IPS DF 6.9 (cell line): ENCODE data around the gene SPRED2.

Experiments
- DNase-seq: peaks from one replicate; pipeline ENCODE4 v3.0.0-alpha.2; 2013; ENCODE audit warnings: low read depth, low spot score
- H3K27ac ChIP-seq: one replicate; pipeline ENCODE4 v1.5.1; 2013; ENCODE audit warnings: low read length, control low read depth
- H3K27me3 ChIP-seq: 2 replicates; pipeline ENCODE4 v1.6.1; 2013; ENCODE audit warnings: mild to moderate bottlenecking, low read length; ENCODE audit not compliant: control insufficient read depth, insufficient read depth
- H3K36me3 ChIP-seq: 2 replicates; pipeline ENCODE4 v1.6.1; 2013; ENCODE audit warnings: low read length; ENCODE audit not compliant: control insufficient read depth, insufficient read depth
- H3K4me1 ChIP-seq: 2 replicates; pipeline ENCODE4 v1.6.1; 2013; ENCODE audit warnings: low read length; ENCODE audit not compliant: control insufficient read depth, insufficient read depth
- H3K4me3 ChIP-seq: 2 replicates; pipeline ENCODE4 v1.5.1; 2013; ENCODE audit warnings: mild to moderate bottlenecking, low read length
- H3K9me3 ChIP-seq: 2 replicates; pipeline ENCODE4 v1.6.1; 2013; ENCODE audit warnings: low read length, inconsistent platforms; ENCODE audit not compliant: control insufficient read depth, insufficient read depth
- WGBS: extraction: QIAGEN DNeasy Blood & Tissue Kit; methylation state at CpG from one replicate; pipeline ENCODE4 v1.1.7; 2013; ENCODE audit warnings: mixed read lengths, missing lambda C conversion rate; ENCODE audit not compliant: insufficient read length, insufficient coverage; 5-methylcytosine and 5-hydroxymethylcytosine counted together

Gene SPRED2

GRCh38 chr2:65298089-65298488, 134.3 kb downstream of the SPRED2 start:
- H3K4me3 ChIP-seq: no peak overlapping the region
- no peaks in the 10 kb centered on the region for H3K9me3 ChIP-seq
- WGBS: no CpG with 5 or more reads among the region's 5 CpGs
- H3K27me3 ChIP-seq: no peaks in the 10 kb centered on the region
- no peaks in the 10 kb centered on the region for H3K36me3 ChIP-seq
- no peak for DNase-seq
- H3K27ac ChIP-seq: no peak overlapping the region
- peaks cover 3% of the 10 kb centered on the region; the same call in 1 of the 2 replicates for H3K4me1 ChIP-seq

- Histone ChIP-seq H3K9me3 (no peaks in the 10 kb centered on the region), H3K4me1 (peaks cover 3% of the 10 kb centered on the region; the same call in 1 of the 2 replicates), H3K27ac (no peak overlapping the region), H3K36me3 (no peaks in the 10 kb centered on the region), H3K27me3 (no peaks in the 10 kb centered on the region), H3K4me3 (no peak overlapping the region)
- no CpG with 5 or more reads among the region's 9 CpGs for WGBS
- no peak for DNase-seq
These were observed 134.9 kb downstream of the SPRED2 start for GRCh38 chr2:65297544-65297943.

GRCh38 chr2:65296971-65297370, 135.4 kb downstream of the SPRED2 start:
- Histone ChIP-seq H3K4me1 (peaks cover 3% of the 10 kb centered on the region; the same call in 1 of the 2 replicates), H3K4me3 (no peak overlapping the region), H3K27me3 (no peaks in the 10 kb centered on the region), H3K9me3 (no peaks in the 10 kb centered on the region), H3K36me3 (no peaks in the 10 kb centered on the region), H3K27ac (no peak overlapping the region)
- no CpG with 5 or more reads among the region's 7 CpGs for WGBS
- no peak for DNase-seq

GRCh38 chr2:65294701-65295100, 137.7 kb downstream of the SPRED2 start:
- Histone ChIP-seq H3K36me3 (no peaks in the 10 kb centered on the region), H3K27me3 (no peaks in the 10 kb centered on the region), H3K9me3 (no peaks in the 10 kb centered on the region), H3K4me3 (no peak overlapping the region), H3K4me1 (no peaks in the 10 kb centered on the region; the same call in 1 of the 2 replicates), H3K27ac (no peak overlapping the region)
- no CpG with 5 or more reads among the region's 6 CpGs for WGBS
- DNase-seq: no peak

GRCh38 chr2:65294136-65294535, 138.3 kb downstream of the SPRED2 start:
- WGBS: no CpG with 5 or more reads among the region's 6 CpGs
- Histone ChIP-seq H3K27ac (no peak overlapping the region), H3K27me3 (no peaks in the 10 kb centered on the region), H3K4me1 (no peaks in the 10 kb centered on the region; the same call in 1 of the 2 replicates), H3K36me3 (no peaks in the 10 kb centered on the region), H3K4me3 (no peak overlapping the region), H3K9me3 (no peaks in the 10 kb centered on the region)
- DNase-seq: no peak

- DNase-seq: no peak
- Histone ChIP-seq H3K27ac (no peak overlapping the region), H3K4me1 (no peaks in the 10 kb centered on the region; the same call in 1 of the 2 replicates), H3K36me3 (no peaks in the 10 kb centered on the region), H3K27me3 (no peaks in the 10 kb centered on the region), H3K4me3 (no peak overlapping the region), H3K9me3 (no peaks in the 10 kb centered on the region)
- WGBS: no CpG with 5 or more reads among the region's 5 CpGs
These were observed 139.0 kb downstream of the SPRED2 start for GRCh38 chr2:65293376-65293775.

GRCh38 chr2:65292461-65293011, 139.9 kb downstream of the SPRED2 start:
- Histone ChIP-seq H3K36me3 (no peaks in the 10 kb centered on the region), H3K4me3 (no peak overlapping the region), H3K4me1 (no peaks in the 10 kb centered on the region; the same call in 1 of the 2 replicates), H3K27me3 (0 out of 2 replicates have a peak, but pooled peaks cover 2% of the 10 kb centered on the region), H3K27ac (no peak overlapping the region), H3K9me3 (no peaks in the 10 kb centered on the region)
- no peak for DNase-seq
- no CpG with 5 or more reads among the region's 21 CpGs for WGBS

GRCh38 chr2:65292106-65292400, 140.3 kb downstream of the SPRED2 start:
- no peak overlapping the region for H3K4me3 ChIP-seq
- no peaks in the 10 kb centered on the region for H3K9me3 ChIP-seq
- H3K4me1 ChIP-seq: no peaks in the 10 kb centered on the region; the same call in 1 of the 2 replicates
- DNase-seq: no peak
- H3K27me3 ChIP-seq: 0 out of 2 replicates have a peak, but pooled peaks cover 2% of the 10 kb centered on the region
- H3K27ac ChIP-seq: no peak overlapping the region
- WGBS: no CpG with 5 or more reads among the region's 3 CpGs
- no peaks in the 10 kb centered on the region for H3K36me3 ChIP-seq

- WGBS: no CpG with 5 or more reads among the region's 11 CpGs
- Histone ChIP-seq H3K9me3 (no peaks in the 10 kb centered on the region), H3K4me1 (no peaks in the 10 kb centered on the region; the same call in 1 of the 2 replicates), H3K27me3 (0 out of 2 replicates have a peak, but pooled peaks cover 2% of the 10 kb centered on the region), H3K27ac (no peak overlapping the region), H3K4me3 (no peak overlapping the region), H3K36me3 (no peaks in the 10 kb centered on the region)
- no peak for DNase-seq
These were observed 140.9 kb downstream of the SPRED2 start for GRCh38 chr2:65291216-65292105.

GRCh38 chr2:65287364-65287763, 145.0 kb downstream of the SPRED2 start:
- no peak for DNase-seq
- Histone ChIP-seq H3K4me3 (no peak overlapping the region), H3K9me3 (no peaks in the 10 kb centered on the region), H3K27me3 (peaks cover 3% of the 10 kb centered on the region; the same call in 1 of the 2 replicates), H3K36me3 (no peaks in the 10 kb centered on the region), H3K27ac (no peak overlapping the region), H3K4me1 (no peaks in the 10 kb centered on the region)
- no CpG with 5 or more reads among the region's 4 CpGs for WGBS
